Skeletal muscle cell (primary cell): ENCODE data around the gene MCRIP2.
A peak's percentile ranks its signal among the peaks of the same experiment; 100 is the strongest.

Experiments
- DNase-seq: peaks from one replicate; pipeline ENCODE4 v3.0.0-alpha.2; 2010; ENCODE audit warnings: low read depth
- H3K4me3 ChIP-seq: 2 replicates; pipeline ENCODE4 v1.5.1; 2011; ENCODE audit warnings: low read depth, mild to moderate bottlenecking, control low read depth, low read length, moderate library complexity

Gene MCRIP2

DNA sequence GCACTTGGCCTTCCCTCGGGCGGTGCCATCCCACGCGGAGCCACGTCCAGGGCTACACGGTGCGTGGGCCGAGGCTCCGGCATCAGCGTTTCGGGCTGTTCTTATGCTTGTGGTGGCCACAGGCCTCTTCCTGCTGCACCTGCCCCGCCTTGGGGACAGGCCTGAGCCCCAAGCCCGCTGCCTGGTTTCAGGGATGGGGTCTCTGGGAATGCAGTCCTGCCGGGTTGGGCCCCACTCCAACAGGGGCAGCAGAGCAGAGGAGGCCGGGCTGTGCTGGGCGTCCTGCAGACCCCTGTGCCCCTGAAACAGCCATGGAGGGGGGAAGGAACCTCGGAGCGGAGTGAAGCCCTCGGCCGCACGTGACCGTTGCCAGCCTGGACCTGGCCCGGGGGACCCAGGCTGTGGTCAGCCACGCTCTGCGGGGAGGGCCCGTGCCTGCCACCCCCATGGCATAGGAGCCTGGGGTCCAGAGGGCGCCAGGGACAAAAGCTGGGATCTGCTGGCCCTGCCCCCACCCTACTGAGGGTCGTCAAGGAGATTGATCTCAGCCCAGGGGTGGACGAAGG, 11.3 kb upstream of the MCRIP2 start:
- no peak for DNase-seq
- H3K4me3 ChIP-seq = no peak overlapping the region

DNA sequence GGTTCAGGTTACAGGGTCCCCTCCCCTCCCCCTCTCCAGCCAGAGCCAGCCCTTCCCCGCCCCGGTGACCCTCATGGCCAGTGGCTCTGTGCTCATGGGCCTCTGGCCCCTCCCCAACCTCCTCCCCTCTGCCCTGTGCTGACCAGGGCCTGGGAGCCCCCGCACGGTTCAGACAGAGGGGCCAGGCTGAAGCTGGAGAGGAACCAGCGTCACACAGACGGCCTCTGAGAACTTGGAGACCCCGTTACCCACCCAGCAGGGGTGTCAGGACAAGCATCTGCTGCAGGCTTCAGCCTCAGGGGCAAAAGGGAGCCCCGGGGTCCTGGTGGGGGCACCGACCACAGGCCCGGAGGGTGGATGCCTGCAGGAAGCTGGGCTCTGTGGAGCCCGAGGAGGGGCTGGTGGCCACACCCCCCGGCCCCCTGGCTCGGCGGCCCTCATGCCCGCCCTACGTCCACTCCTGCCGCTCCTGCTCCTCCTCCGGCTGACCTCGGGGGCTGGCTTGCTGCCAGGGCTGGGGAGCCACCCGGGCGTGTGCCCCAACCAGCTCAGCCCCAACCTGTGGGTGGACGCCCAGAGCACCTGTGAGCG, 10.7 kb upstream of the MCRIP2 start, which contains the start of gene WFIKKN1:
WFIKKN1 (plus strand) TSS at position 171 of the 591 bp plus-strand sequence; CDS start at position 440, 269 bp downstream.
- DNase-seq = no peak
- no peak within 1 kb of the TSS for H3K4me3 ChIP-seq

DNA sequence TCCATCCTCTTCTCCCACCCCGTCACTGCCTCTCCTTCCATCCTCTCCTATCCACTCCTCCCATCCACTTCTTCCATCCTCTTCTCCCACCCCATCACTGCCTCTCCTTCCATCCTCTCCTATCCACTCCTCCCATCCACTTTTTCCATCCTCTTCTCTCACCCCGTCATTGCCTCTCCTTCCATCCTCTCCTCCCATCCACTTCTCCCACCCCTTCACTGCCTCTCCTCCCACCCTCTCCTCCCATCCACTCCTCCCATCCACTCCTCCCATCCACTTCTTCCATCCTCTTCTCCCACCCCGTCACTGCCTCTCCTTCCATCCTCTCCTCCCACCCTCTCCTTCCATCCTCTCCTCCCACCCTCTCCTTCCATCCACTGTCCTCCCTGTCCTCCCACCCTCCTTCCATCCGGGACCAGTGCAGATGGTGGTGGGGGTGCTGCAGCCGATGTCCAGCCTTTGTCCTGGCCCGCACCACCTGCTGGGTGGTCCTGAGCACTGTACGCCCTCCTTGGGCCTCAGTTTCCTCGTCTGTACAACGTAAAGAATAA, 9.7 kb upstream of the MCRIP2 start:
- no peak for DNase-seq
- no peak overlapping the region for H3K4me3 ChIP-seq

DNA sequence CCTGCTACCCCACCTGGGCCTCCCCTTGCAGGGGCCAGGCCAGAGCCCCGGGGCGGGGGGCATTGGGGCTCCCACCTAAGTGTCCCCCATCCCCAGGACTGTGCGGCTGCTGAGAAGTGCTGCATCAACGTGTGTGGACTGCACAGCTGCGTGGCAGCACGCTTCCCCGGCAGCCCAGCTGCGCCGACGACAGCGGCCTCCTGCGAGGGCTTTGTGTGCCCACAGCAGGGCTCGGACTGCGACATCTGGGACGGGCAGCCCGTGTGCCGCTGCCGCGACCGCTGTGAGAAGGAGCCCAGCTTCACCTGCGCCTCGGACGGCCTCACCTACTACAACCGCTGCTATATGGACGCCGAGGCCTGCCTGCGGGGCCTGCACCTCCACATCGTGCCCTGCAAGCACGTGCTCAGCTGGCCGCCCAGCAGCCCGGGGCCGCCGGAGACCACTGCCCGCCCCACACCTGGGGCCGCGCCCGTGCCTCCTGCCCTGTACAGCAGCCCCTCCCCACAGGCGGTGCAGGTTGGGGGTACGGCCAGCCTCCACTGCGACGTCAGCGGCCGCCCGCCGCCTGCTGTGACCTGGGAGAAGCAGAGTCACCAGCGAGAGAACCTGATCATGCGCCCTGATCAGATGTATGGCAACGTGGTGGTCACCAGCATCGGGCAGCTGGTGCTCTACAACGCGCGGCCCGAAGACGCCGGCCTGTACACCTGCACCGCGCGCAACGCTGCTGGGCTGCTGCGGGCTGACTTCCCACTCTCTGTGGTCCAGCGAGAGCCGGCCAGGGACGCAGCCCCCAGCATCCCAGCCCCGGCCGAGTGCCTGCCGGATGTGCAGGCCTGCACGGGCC, 8.9 kb upstream of the MCRIP2 start:
- H3K4me3 ChIP-seq = no peak overlapping the region
- DNase-seq = no peak

DNA sequence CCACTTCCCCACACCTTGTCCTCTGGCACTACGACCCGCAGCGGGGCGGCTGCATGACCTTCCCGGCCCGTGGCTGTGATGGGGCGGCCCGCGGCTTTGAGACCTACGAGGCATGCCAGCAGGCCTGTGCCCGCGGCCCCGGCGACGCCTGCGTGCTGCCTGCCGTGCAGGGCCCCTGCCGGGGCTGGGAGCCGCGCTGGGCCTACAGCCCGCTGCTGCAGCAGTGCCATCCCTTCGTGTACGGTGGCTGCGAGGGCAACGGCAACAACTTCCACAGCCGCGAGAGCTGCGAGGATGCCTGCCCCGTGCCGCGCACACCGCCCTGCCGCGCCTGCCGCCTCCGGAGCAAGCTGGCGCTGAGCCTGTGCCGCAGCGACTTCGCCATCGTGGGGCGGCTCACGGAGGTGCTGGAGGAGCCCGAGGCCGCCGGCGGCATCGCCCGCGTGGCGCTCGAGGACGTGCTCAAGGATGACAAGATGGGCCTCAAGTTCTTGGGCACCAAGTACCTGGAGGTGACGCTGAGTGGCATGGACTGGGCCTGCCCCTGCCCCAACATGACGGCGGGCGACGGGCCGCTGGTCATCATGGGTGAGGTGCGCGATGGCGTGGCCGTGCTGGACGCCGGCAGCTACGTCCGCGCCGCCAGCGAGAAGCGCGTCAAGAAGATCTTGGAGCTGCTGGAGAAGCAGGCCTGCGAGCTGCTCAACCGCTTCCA, 8.1 kb upstream of the MCRIP2 start:
- no peak overlapping the region for H3K4me3 ChIP-seq
- DNase-seq = no peak

DNA sequence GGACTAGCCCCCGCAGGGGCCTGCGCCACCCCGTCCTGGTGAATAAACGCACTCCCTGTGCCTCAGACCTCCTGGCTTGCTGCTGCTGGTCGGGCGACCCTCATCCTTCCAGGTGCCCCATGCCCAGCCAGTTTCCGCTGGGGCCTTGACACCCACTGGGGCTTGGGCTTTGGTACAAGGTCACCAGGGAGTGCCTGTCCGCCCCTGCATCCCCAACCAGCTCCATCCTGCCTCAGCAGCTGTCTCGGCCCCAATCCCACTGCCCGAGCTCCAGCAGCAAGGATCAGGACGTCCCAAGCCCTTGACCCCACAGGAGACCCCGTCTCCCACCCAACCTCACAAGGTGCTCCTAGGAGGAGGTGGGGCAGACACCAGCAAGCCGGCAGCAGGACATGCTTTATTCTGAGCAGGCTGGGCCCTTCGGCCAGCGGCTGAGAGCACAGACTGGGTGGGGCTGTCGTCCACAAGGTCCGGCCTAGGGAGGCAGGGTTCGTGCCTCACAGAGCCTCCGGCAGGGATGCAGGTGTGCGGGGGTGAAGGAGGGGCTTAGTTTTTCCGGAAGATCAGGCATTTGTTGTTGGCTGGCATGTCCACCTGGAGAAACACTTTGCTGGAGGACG, 7.5 kb upstream of the MCRIP2 start:
- no peak for DNase-seq
- no peak overlapping the region for H3K4me3 ChIP-seq

DNA sequence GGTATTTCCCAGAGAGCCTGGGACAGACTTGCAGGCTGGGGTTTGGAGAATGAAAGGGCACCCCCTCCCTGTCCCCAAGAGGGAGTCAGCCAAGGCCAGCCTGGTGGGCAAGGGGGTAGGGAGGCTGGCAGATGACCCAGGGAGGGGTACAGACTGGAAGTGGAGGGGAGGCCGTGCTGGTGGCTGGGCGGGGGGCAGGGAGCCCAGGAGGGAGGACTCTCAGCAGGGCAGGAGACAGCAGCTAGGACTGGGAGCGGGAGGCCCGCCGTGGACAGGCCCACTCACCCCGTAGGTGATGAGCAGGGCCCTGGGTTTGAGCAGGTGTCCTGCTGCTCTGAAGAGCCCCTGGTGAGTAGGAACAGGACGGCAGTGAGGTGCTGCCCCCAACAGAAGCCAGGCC, 6.6 kb upstream of the MCRIP2 start:
- DNase-seq = no peak
- H3K4me3 ChIP-seq = peak overlapping the region; percentile 83

- DNase-seq = no peak
- peak overlapping the region; percentile 83 for H3K4me3 ChIP-seq
Measured at GRCh38 chr16:635573-636205, 5.9 kb upstream of the MCRIP2 start.

DNA sequence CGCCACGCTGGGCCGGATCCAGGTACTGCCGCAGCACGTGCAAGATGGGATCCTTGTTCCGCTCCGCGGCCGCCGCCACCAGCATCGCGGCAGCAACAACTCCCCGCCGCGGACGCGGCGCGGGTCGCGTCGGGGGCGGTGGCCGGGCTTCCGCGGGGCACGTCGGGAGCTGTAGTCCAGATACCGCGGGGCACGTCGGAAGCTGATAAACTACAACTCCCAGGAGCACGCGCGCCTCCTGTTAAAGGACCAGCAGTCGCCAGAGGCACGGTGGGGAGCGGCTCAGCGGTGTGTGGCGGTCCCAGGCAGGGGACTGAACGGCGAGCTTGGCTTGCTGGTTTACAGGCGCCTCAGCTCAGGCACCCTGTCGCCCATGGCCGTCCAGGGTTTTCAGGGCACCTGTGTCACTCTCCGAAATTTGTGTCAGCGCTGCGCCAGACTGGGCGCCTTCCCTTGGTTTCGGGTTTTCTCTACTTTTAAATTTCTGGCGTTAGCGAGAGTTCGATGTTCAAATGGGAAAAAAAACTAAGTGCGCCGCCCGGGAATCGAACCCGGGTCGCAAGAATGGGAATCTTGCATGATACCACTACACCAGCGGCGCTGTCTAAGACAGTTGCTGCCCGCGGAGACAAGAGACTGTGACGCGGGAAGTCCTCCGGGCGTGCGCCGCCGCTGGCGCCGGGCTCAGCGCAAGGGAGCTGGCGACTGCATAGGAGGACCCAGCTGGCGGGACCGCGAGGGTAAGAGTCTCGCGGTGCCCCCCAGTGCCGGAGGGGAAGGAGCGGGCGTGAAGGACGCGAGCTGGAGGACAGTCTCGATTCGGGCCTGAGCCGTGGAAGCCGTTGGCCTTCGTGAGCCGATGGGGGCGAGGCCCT, 5.2 kb upstream of the MCRIP2 start, which contains the start of gene METTL26:
METTL26 (minus strand) TSS at position 100 of the 875 bp plus-strand sequence; CDS start at position 85, 15 bp downstream.
- peak within 1 kb of the TSS; percentile 83 for H3K4me3 ChIP-seq
- DNase-seq = peak; percentile 75

GRCh38 chr16:637081-638018, 4.3 kb upstream of the MCRIP2 start:
- H3K4me3 ChIP-seq = peak overlapping the region; percentile 83
- peak; percentile 68 for DNase-seq

DNA sequence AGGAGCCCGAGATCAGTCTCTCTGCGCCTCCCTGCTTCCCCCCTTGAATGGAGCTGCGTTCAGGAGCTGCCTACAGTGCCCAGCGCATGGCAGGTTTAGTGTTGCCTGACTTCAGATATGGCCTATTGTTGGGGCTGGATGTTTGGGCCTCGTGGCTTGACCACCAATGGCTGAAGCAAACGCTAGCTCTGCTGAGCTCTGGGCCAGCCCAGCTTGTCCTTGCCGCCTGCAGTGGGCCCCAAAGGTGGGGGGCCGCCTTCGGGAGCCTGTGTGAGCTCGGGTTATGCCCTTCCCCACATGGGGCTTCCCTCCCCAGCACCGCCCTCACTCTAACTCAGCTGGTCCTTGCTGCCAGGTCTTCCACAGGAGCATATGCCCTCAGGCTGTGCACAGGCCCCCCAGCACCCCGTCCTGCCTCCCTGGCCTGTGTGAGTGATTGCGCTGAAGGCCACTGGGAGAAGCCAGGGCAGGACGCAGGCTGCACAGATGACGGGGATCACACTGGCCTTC, 3.5 kb upstream of the MCRIP2 start:
- no peak for DNase-seq
- no peak overlapping the region for H3K4me3 ChIP-seq

DNA sequence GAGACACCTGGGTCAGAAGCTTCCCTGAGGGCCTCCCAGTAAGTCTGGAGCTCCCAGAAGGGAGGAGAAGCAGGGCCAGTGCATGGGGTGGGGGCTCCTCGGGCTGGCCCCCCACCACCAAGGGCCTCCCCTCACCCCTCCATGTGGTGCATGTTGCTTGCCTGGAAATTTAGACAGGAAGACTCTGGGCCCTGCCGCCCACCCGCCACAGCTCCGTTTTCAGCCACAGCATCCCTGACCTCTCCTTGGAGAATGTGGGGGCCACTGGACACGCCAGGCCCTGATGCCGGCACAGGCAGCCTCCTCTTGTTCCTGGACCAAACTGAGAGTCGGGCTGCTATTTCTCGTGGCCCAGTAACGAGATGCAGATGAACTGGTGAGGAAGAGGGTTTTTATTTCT, 2.8 kb upstream of the MCRIP2 start:
- DNase-seq = no peak
- no peak overlapping the region for H3K4me3 ChIP-seq

DNA sequence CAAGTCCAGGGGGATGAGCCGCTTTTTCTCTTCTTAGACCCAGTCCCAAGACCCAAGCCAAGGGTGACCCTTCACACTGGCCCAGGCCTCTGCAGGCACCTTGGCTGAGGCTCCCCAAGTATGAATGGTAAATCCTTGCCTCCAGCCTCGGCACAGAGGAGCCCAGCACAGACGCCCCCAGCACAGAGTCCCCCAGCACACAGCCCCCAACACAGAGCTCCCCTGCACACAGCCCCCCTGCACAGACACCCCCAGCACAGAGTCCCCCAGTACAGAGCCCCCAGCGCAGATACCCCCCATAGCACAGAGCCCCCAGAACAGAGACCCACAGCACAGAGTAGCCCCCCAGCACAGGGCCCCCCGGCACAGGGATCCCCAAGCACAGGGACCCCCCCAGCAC, 1.0 kb upstream of the MCRIP2 start:
- peak overlapping the region; percentile 58 for H3K4me3 ChIP-seq
- DNase-seq = no peak

- DNase-seq = no peak
- peak overlapping the region; percentile 58 for H3K4me3 ChIP-seq
Measured at GRCh38 chr16:642189-643049, 791 bp downstream of the MCRIP2 start.

DNA sequence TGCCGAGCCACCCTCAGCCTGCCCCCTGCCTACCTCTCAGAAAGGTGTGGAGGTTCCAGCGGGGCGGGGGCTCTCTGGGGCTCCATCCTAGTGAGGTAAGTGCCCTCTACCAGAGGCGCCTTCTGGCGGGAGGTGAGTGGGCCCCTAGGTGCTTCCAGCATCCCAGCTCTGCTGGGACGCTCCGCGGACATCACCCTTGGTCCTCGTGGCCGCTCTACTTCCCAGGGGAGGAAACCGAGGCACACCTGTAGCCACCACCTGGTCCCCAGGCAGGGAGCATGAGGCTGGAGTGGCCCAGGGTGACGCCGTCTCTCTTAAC, 1.4 kb downstream of the MCRIP2 start:
- no peak for DNase-seq
- peak overlapping the region; percentile 58 for H3K4me3 ChIP-seq

DNA sequence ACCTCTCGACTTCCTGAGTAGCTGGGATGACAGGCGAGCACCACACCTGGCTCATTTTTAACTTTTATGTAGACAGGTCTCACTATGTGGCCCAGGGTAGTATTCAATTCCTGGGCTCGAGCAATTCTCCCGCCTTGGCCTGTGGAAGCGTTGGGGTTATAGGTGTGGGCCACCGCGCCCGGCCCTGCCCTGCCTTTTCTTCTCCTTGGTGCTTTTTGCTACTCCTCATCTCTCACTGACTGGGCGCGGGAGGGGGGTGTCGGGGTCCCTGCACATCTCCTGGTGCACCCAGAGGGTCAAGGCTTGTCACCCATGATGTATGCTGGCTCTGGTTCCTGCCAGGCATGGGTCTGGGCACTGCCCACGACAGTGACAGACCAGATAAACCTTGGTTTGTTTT, 2.9 kb downstream of the MCRIP2 start:
- no peak for DNase-seq
- H3K4me3 ChIP-seq = no peak overlapping the region
